DOHH2 (cell line): ENCODE results near the gene MACROD2.

Source experiments
- CTCF ChIP-seq: fragments of 200-600 bp; sonication (generic); IDR thresholded peaks from one replicate; pipeline ENCODE4 v1.5.1; 2014; ENCODE audit warnings: antibody characterized with exemption, mild to moderate bottlenecking, low read depth, low read length; ENCODE audit not compliant: poor library complexity, severe bottlenecking
- EZH2phosphoT487 ChIP-seq: fragments of 200-600 bp; sonication (generic); IDR thresholded peaks from 2 replicates; pipeline ENCODE4 v1.6.1; 2017; ENCODE audit warnings: borderline replicate concordance, mild to moderate bottlenecking, antibody characterized with exemption, low read length, moderate library complexity, mixed read lengths

DNA sequence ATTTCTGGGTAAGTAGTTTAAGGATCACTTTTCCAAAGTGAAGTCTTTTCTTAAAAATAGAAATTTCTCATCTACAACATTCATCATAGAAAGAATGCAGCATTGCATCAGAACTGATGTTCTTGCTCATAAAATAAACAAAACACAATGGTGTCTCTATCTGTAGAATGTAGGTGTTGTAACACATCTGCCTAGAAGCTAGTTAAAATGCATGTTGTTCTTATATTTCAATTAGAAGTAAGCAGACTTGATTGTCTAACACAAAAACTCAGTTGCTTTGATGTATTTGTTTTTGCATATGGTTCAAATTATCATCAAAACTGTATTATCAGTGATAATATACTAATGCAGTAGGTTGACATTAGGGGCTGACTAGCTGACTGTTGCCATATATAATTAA lies 996.8 kb downstream of the MACROD2 start:
- TF ChIP-seq CTCF (no peak), EZH2phosphoT487 (no peak)
